GM23338 (cell line): Measurements from ENCODE around the gene DENND11. TPM values are rescaled to one million over a fixed set of nuclear protein-coding genes. Genes with fewer than 3 reads are reported as not detected.

Experiments
- ATAC-seq: fragments of 200-7000 bp; cut with Tn5 transposase; 3 replicates; pipeline ENCODE4 v1.9.1; 2020
- DNase-seq: peaks from one replicate; pipeline ENCODE4 v3.0.0-alpha.2; 2015; ENCODE audit warnings: low spot score
- H2AFZ ChIP-seq: fragments of 200-600 bp; sonication (generic); 2 replicates; pipeline ENCODE4 v1.8.0; 2016; ENCODE audit warnings: antibody characterized with exemption, mild to moderate bottlenecking, moderate library complexity
- H3F3A ChIP-seq: fragments of 200-600 bp; sonication (generic); replicated peaks from 2 replicates; pipeline ENCODE4 v1.8.0; 2017; ENCODE audit warnings: antibody characterized with exemption, mixed run types, low read depth
- H3K27ac ChIP-seq: fragments of 200-600 bp; sonication (generic); 2 replicates; pipeline ENCODE4 v1.6.1; 2016; ENCODE audit warnings: low read depth
- H3K27me3 ChIP-seq: fragments of 200-600 bp; sonication (generic); 2 replicates; pipeline ENCODE4 v1.8.0; 2016; ENCODE audit warnings: mild to moderate bottlenecking, mixed run types, moderate library complexity; ENCODE audit not compliant: insufficient read depth
- H3K36me3 ChIP-seq: fragments of 200-600 bp; sonication (generic); 2 replicates; pipeline ENCODE4 v1.8.0; 2016; ENCODE audit warnings: mild to moderate bottlenecking; ENCODE audit not compliant: insufficient read depth
- H3K4me1 ChIP-seq: fragments of 200-600 bp; sonication (generic); 2 replicates; pipeline ENCODE4 v1.8.0; 2016; ENCODE audit warnings: mild to moderate bottlenecking, moderate library complexity; ENCODE audit not compliant: insufficient read depth
- H3K4me2 ChIP-seq: fragments of 200-600 bp; sonication (generic); 2 replicates; pipeline ENCODE4 v1.7.1; 2017; ENCODE audit warnings: mixed run types
- H3K4me3 ChIP-seq: fragments of 200-600 bp; sonication (generic); 2 replicates; pipeline ENCODE4 v1.6.1; 2016; ENCODE audit warnings: mixed run types
- H3K79me2 ChIP-seq: fragments of 200-600 bp; sonication (generic); replicated peaks from 2 replicates; pipeline ENCODE4 v1.8.0; 2017; ENCODE audit warnings: mild to moderate bottlenecking; ENCODE audit not compliant: insufficient read depth
- H3K9me2 ChIP-seq: fragments of 200-600 bp; sonication (generic); 2 replicates; pipeline ENCODE4 v1.8.0; 2017; ENCODE audit not compliant: insufficient read depth
- H4K20me1 ChIP-seq: fragments of 200-600 bp; sonication (generic); replicated peaks from 2 replicates; pipeline ENCODE4 v1.8.0; 2017; ENCODE audit warnings: mild to moderate bottlenecking; ENCODE audit not compliant: insufficient read depth
- H3K27ac Mint-ChIP-seq: 2 replicates; pipeline ENCODE4 v1.8.0; 2020; ENCODE audit warnings: inconsistent platforms, mild to moderate bottlenecking, moderate library complexity, mixed read lengths
- H3K27me3 Mint-ChIP-seq: 3 replicates; pipeline ENCODE4 v1.8.0; 2022; ENCODE audit warnings: low read depth, mild to moderate bottlenecking, moderate library complexity, mixed read lengths, inconsistent platforms; ENCODE audit not compliant: insufficient read depth, poor library complexity
- H3K36me3 Mint-ChIP-seq: 3 replicates; pipeline ENCODE4 v1.8.0; 2021; ENCODE audit warnings: low read depth, mild to moderate bottlenecking, inconsistent platforms, moderate library complexity, mixed read lengths
- H3K4me1 Mint-ChIP-seq: 3 replicates; pipeline ENCODE4 v1.8.0; 2020; ENCODE audit warnings: mild to moderate bottlenecking, inconsistent platforms, mixed read lengths
- H3K4me3 Mint-ChIP-seq: 3 replicates; pipeline ENCODE4 v1.8.0; 2021; ENCODE audit warnings: moderate library complexity, mild to moderate bottlenecking, inconsistent platforms, mixed read lengths
- H3K9me3 Mint-ChIP-seq: 3 replicates; pipeline ENCODE4 v1.8.0; 2020; ENCODE audit warnings: moderate library complexity, mild to moderate bottlenecking, inconsistent platforms, mixed read lengths
- CREB1 ChIP-seq: fragments of 250-450 bp; sonication (Bioruptor Pico); IDR thresholded peaks from 2 replicates; pipeline ENCODE4 v1.5.0; 2020; ENCODE audit warnings: low read depth, mild to moderate bottlenecking, moderate library complexity
- ETS1 ChIP-seq: IDR thresholded peaks from 2 replicates; pipeline ENCODE4 v1.6.1; 2016; ENCODE audit warnings: antibody characterized with exemption
- EZH2 ChIP-seq: fragments of 200-600 bp; sonication (generic); IDR thresholded peaks from one replicate; pipeline ENCODE4 v1.8.0; 2017; ENCODE audit warnings: antibody characterized with exemption, mild to moderate bottlenecking, low read depth; ENCODE audit not compliant: unreplicated experiment
- EZH2phosphoT487 ChIP-seq: fragments of 200-600 bp; sonication (generic); IDR thresholded peaks from one replicate; pipeline ENCODE4 v1.8.1; 2018; ENCODE audit warnings: antibody characterized with exemption; ENCODE audit not compliant: unreplicated experiment
- NANOG ChIP-seq: IDR thresholded peaks from 2 replicates; pipeline ENCODE4 v1.6.1; 2016; ENCODE audit warnings: antibody characterized with exemption, borderline replicate concordance
- POLR2AphosphoS5 ChIP-seq: IDR thresholded peaks from 2 replicates; pipeline ENCODE4 v1.6.1; 2016; ENCODE audit warnings: antibody characterized with exemption, low read depth
- REST ChIP-seq: IDR thresholded peaks from one replicate; pipeline ENCODE4 v1.6.1; 2018; ENCODE audit warnings: antibody characterized with exemption; ENCODE audit not compliant: unreplicated experiment
- STAT1 ChIP-seq: IDR thresholded peaks from one replicate; pipeline ENCODE4 v1.6.1; 2016; ENCODE audit warnings: antibody characterized with exemption; ENCODE audit not compliant: unreplicated experiment
- ZNF114 ChIP-seq: fragments of 250-450 bp; sonication (Bioruptor Pico); IDR thresholded peaks from 2 replicates; pipeline ENCODE4 v1.5.0; 2020; ENCODE audit warnings: mild to moderate bottlenecking, moderate library complexity
- ZNF331 ChIP-seq: fragments of 250-450 bp; sonication (Bioruptor Pico); IDR thresholded peaks from 2 replicates; pipeline ENCODE4 v1.5.0; 2020; ENCODE audit warnings: low read depth, mild to moderate bottlenecking, moderate library complexity
- ZNF462 ChIP-seq: fragments of 250-450 bp; sonication (Bioruptor Pico); IDR thresholded peaks from 2 replicates; pipeline ENCODE4 v1.5.0; 2020; ENCODE audit warnings: mild to moderate bottlenecking, moderate library complexity
- polyA plus RNA-seq: library from polyadenylated mRNA; unstranded; fragments of >200 nt; fragmentation: Nextera tagmentation; extraction: Ambion mirVana; gene quantifications from 2 replicates; pipeline ENCODE4 v1.2.1, GENCODE V29; 2016
- total RNA-seq: library from RNA; depleted of rRNA; stranded (reverse); fragments of >200 nt; shearing (Covaris generic); gene quantifications from 2 replicates; pipeline ENCODE4 v1.2.3, GENCODE V29; 2014

Gene DENND11
- total and polyA plus RNA-seq, 2 experiments from 2014 or later: 5.1 to 29.5 TPM

- no peak for TF ChIP-seq ZNF462 (CRISPR knock-in tag)
- no peak for TF ChIP-seq ZNF331 (CRISPR knock-in tag)
- no peak for TF ChIP-seq STAT1
- no peak for TF ChIP-seq CREB1
- TF ChIP-seq EZH2: no peak
- TF ChIP-seq POLR2AphosphoS5: no peak
- no peak for TF ChIP-seq NANOG
- no peak for TF ChIP-seq ZNF114
These were observed 2.1 kb downstream of the DENND11 start (continued) for GRCh38 chr7:141699860-141700259.

GRCh38 chr7:141698247-141699015, 3.5 kb downstream of the DENND11 start:
- Histone ChIP-seq H4K20me1 (peaks cover 7% of the 10 kb centered on the region; the same call in 1 of the 2 replicates), H3K36me3 (no peaks in the 10 kb centered on the region), H3K4me1 (peaks cover 49% of the 10 kb centered on the region), H3F3A (peaks cover 3% of the 10 kb centered on the region; the same call in 1 of the 2 replicates), H3K4me2 (no peak overlapping the region), H3K27ac (no peak overlapping the region), H3K4me3 (no peak overlapping the region), H3K9me2 (no peaks in the 10 kb centered on the region), H2AFZ (no peak overlapping the region), H3K79me2 (peaks cover 65% of the 10 kb centered on the region), H3K27me3 (peaks cover 12% of the 10 kb centered on the region)
- H3K4me3 Mint-ChIP-seq: no peak overlapping the region
- H3K27me3 Mint-ChIP-seq: peaks cover 6% of the 10 kb centered on the region
- DNase-seq: no peak
- no peaks in the 10 kb centered on the region for H3K36me3 Mint-ChIP-seq
- H3K27ac Mint-ChIP-seq: no peak overlapping the region
- peaks cover 58% of the 10 kb centered on the region for H3K4me1 Mint-ChIP-seq
- ATAC-seq: no peak
- no peaks in the 10 kb centered on the region for H3K9me3 Mint-ChIP-seq
- TF ChIP-seq REST: no peak
- TF ChIP-seq ETS1: no peak
- no peak for TF ChIP-seq EZH2phosphoT487
- no peak for TF ChIP-seq POLR2AphosphoS5
